CD4-positive, alpha-beta T cell (primary cell): ENCODE results near the gene PP2D1. TPM values are rescaled to one million over a fixed set of nuclear protein-coding genes. Genes with fewer than 3 reads are reported as not detected.

Experiments used
- ATAC-seq: fragments of 200-7000 bp; cut with Tn5 transposase; one replicate; pipeline ENCODE4 v1.10.0; 2022; ENCODE audit warnings: mild to moderate bottlenecking; ENCODE audit not compliant: poor library complexity
- CTCF ChIA-PET: fragments of 350-600 bp; sonication (Branson Sonifier 250); formaldehyde crosslinking; loops from one replicate; lab custom pipeline; 2021; ENCODE audit warnings: antibody characterized with exemption, inconsistent platforms; lab: Charles Lee
- POLR2A ChIA-PET: fragments of 350-600 bp; sonication (Branson Sonifier 250); formaldehyde crosslinking; loops from one replicate; lab custom pipeline; 2021; ENCODE audit warnings: antibody characterized with exemption, inconsistent platforms; lab: Charles Lee
- DNase-seq, 14 experiments: peaks; one replicate each; pipeline ENCODE4 v3.0.0-alpha.2; 2013 to 2020; ENCODE audit warnings: mixed read lengths in 2 of 14
- H3K27ac ChIP-seq, 2 donors: one replicate each; pipeline versions ENCODE4 v1.5.1 to v1.7.0; 2013; ENCODE audit warnings: low read length in 2 of 2, low read depth in 1 of 2, mild to moderate bottlenecking in 1 of 2
- H3K27me3 ChIP-seq, 2 experiments: 1 replicate in 1 of 2; 2 replicates in 1 of 2; pipeline versions ENCODE4 v1.6.1 to v1.7.0; 2013; ENCODE audit warnings: low read length in 2 of 2, control low read depth in 1 of 2, mild to moderate bottlenecking in 1 of 2, moderate library complexity in 1 of 2; ENCODE audit not compliant: insufficient read depth in 2 of 2, control insufficient read depth in 1 of 2
- H3K36me3 ChIP-seq: one replicate; pipeline ENCODE4 v1.6.1; 2013; ENCODE audit warnings: low read length, control low read depth; ENCODE audit not compliant: insufficient read depth
- H3K4me1 ChIP-seq: one replicate; pipeline ENCODE4 v1.6.1; 2013; ENCODE audit warnings: low read length, control low read depth; ENCODE audit not compliant: insufficient read depth
- H3K4me3 ChIP-seq: one replicate; pipeline ENCODE4 v1.5.1; 2013; ENCODE audit warnings: mild to moderate bottlenecking, low read length, moderate library complexity
- H3K9me3 ChIP-seq, 2 experiments: 1 replicate in 1 of 2; 2 replicates in 1 of 2; pipeline versions ENCODE4 v1.6.1 to v1.7.0; 2013; ENCODE audit warnings: low read length in 2 of 2, mild to moderate bottlenecking in 2 of 2, control low read depth in 1 of 2, moderate library complexity in 1 of 2; ENCODE audit not compliant: control insufficient read depth in 1 of 2, insufficient read depth in 1 of 2
- H3K27ac Mint-ChIP-seq: one replicate; pipeline ENCODE4 v1.8.0; 2020; ENCODE audit warnings: mixed read lengths
- H3K27me3 Mint-ChIP-seq: one replicate; pipeline ENCODE4 v1.8.0; 2021; ENCODE audit warnings: mixed read lengths
- H3K36me3 Mint-ChIP-seq: one replicate; pipeline ENCODE4 v1.8.0; 2021; ENCODE audit warnings: low read depth, mixed read lengths
- H3K4me1 Mint-ChIP-seq: one replicate; pipeline ENCODE4 v1.8.0; 2021; ENCODE audit warnings: low read depth, mixed read lengths
- H3K4me3 Mint-ChIP-seq: one replicate; pipeline ENCODE4 v1.8.0; 2020; ENCODE audit warnings: mild to moderate bottlenecking, mixed read lengths
- H3K9me3 Mint-ChIP-seq: one replicate; pipeline ENCODE4 v1.8.0; 2020; ENCODE audit warnings: mixed read lengths
- intact Hi-C, 2 experiments: fragments of 100-400 bp; cut with DNase I in 1 of 2; cut with micrococcal nuclease in 1 of 2; formaldehyde crosslinking; loops; one replicate each; pipeline versions ENCODE4 v1.15.1 to v1.9.0; 2023 to 2025; cut with DNase I, micrococcal nuclease
- total RNA-seq, 174 experiments: library from RNA in 2 of 174; stranded (reverse) in 2 of 174; gene quantifications; one replicate each; pipeline ENCODE4 v1.2.3 and lab custom pipeline; 2021 to 2026
- TF ChIP-seq, protein P1 (sequence below): fragments of 200-600 bp; IDR thresholded peaks from one replicate; pipeline ENCODE4 v1.8.0; 2022; ENCODE audit warnings: antibody characterized with exemption, mild to moderate bottlenecking

PP2D1 gene
- total RNA-seq, 2 experiments from 2014 or later: not detected

DNA sequence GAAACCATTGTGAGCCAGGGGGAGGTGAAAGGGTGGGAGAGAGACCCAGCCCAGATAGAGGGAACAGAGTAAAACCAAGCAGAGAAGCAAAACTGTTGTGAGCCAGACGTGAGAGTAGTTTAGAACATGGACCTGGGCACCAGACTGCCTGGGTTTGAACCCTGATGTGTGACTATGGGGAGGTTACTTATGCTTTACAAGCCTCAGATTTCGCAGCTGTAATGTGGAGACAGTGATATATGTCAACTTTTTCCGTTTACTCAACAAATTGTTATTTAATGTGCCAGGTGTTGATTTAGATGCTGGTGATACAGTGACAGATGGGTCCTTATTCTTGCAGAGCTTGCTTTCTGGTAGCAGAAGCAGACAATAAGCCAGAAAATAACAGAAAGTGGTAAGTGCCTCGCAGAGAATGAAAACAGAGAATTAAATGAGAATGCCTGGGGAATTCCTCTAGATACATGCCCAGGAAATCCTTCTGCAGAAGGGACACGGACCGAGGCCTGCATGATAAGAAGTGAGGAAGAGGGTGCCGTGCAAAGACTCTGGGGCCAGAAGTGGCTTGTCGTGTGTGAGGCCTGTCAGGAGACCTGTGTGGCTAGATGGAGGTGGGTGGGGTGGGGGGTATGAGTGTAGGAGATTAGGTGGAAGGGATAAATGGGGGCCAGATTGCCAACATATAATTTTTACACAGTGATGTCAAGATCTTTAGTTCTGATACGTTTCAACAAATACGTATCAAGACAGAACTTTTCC is 43.1 kb upstream of the PP2D1 start:
- no peaks in the 10 kb centered on the region for H3K27me3 Mint-ChIP-seq
- peak overlapping the region; percentile 15 to 19 for H3K27ac ChIP-seq
- DNase-seq: peak in 3 of 14 experiments; percentile 24 to 54 (median 48)
- ChIA-PET CTCF (interaction anchor here (1.5 to 1.9 kb wide), 3 partner anchors 9 to 15 kb away, joined by 3 to 7 read pairs (median 7); partner anchors contain the start of gene KAT2B), POLR2A (interaction anchor here (6.7 kb wide), 1 partner anchor 13 kb away, joined by 47 read pairs; the partner anchor contains the start of gene KAT2B)
- TF ChIP-seq, protein P1, sequence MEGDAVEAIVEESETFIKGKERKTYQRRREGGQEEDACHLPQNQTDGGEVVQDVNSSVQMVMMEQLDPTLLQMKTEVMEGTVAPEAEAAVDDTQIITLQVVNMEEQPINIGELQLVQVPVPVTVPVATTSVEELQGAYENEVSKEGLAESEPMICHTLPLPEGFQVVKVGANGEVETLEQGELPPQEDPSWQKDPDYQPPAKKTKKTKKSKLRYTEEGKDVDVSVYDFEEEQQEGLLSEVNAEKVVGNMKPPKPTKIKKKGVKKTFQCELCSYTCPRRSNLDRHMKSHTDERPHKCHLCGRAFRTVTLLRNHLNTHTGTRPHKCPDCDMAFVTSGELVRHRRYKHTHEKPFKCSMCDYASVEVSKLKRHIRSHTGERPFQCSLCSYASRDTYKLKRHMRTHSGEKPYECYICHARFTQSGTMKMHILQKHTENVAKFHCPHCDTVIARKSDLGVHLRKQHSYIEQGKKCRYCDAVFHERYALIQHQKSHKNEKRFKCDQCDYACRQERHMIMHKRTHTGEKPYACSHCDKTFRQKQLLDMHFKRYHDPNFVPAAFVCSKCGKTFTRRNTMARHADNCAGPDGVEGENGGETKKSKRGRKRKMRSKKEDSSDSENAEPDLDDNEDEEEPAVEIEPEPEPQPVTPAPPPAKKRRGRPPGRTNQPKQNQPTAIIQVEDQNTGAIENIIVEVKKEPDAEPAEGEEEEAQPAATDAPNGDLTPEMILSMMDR: no peak
- H3K4me3 ChIP-seq: peak overlapping the region; percentile 0
- peaks cover 5% of the 10 kb centered on the region for H3K36me3 Mint-ChIP-seq
- peaks cover 67% of the 10 kb centered on the region for H3K4me1 ChIP-seq
- peaks cover 5% of the 10 kb centered on the region for H3K36me3 ChIP-seq
- peaks cover 28% of the 10 kb centered on the region for H3K4me1 Mint-ChIP-seq
- no peaks in the 10 kb centered on the region for H3K9me3 ChIP-seq
- no peak overlapping the region for H3K4me3 Mint-ChIP-seq
- no peaks in the 10 kb centered on the region for H3K27me3 ChIP-seq
- H3K27ac Mint-ChIP-seq: no peak overlapping the region
- no peaks in the 10 kb centered on the region for H3K9me3 Mint-ChIP-seq
- no peak for ATAC-seq
- intact Hi-C loops: loop anchor here in 1 of 2 experiments (2.0 to 5.0 kb wide), 2 partner anchors 14 to 108 kb away; partner anchors contain the start of genes KAT2B and RAB5A

DNA sequence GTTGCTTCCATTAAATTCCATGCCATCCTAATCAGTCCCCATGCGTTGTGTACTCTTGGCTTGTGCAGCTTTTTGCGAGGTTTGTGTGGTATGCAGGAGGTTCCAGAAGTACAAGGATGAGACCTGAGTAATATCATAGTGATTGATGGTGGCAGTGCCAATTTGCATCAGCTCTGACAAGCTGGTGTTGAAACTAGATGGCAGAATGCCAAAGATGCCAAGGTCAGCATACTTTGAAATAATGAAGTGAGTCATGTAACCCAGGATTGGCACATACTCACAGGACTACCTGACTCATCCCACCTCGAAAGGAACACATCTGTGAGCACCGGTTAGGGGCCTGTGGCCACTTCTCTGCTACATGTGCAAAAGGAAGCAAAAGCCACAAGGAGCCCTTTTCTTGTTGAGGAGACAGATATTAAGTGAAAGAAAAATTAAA is 42.5 kb upstream of the PP2D1 start:
- ChIA-PET CTCF (interaction anchor here (1.5 to 1.9 kb wide), 3 partner anchors 10 to 15 kb away, joined by 3 to 7 read pairs (median 7); partner anchors contain the start of gene KAT2B), POLR2A (interaction anchor here (6.7 kb wide), 1 partner anchor 13 kb away, joined by 47 read pairs; the partner anchor contains the start of gene KAT2B)
- no peaks in the 10 kb centered on the region for H3K9me3 Mint-ChIP-seq

DNA sequence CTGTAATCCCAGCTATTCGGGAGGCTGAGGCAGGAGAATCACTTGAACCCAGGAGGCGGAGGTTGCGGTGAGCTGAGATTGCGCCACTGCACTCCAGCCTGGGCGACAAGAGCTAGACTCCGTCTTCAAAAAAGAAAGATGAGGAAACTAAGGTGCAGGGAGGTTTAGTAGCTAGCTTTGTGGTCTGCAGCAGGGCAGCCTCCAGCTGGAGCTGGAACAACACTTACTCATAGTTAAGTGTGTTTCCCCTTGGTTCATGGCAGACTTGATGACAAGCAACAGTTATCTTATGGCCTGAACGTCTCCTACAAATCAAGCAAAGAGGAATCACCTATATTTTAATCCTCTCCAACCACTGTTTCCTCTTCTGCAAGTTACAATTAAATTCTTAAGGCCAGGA is 40.8 kb upstream of the PP2D1 start:
- ChIA-PET POLR2A (interaction anchor here (0.9 to 6.7 kb wide), 2 partner anchors 11 to 14 kb away, joined by 6 to 47 read pairs; partner anchors contain the start of gene KAT2B), CTCF (interaction anchor here (1.0 kb wide), 1 partner anchor 9 kb away, joined by 3 read pairs; no protein-coding TSS in a partner anchor)
- Mint-ChIP-seq H3K4me3 (no peak overlapping the region), H3K27ac (no peak overlapping the region), H3K9me3 (no peaks in the 10 kb centered on the region), H3K36me3 (no peaks in the 10 kb centered on the region), H3K4me1 (peaks cover 42% of the 10 kb centered on the region), H3K27me3 (no peaks in the 10 kb centered on the region)
- Histone ChIP-seq H3K27ac (no peak overlapping the region), H3K27me3 (no peaks in the 10 kb centered on the region), H3K36me3 (no peaks in the 10 kb centered on the region), H3K9me3 (no peaks in the 10 kb centered on the region), H3K4me1 (peaks cover 77% of the 10 kb centered on the region), H3K4me3 (no peak overlapping the region)
- no peak for ATAC-seq
- TF ChIP-seq, protein P1: no peak
- DNase-seq: no peak
- intact Hi-C loops: no loop called here

More for the DNA sequence above, 42.5 kb upstream of the PP2D1 start:
- no peaks in the 10 kb centered on the region for H3K27me3 Mint-ChIP-seq
- H3K4me3 Mint-ChIP-seq: no peak overlapping the region
- Histone ChIP-seq H3K27ac (peak overlapping the region; percentile 15 to 19), H3K27me3 (no peaks in the 10 kb centered on the region), H3K9me3 (no peaks in the 10 kb centered on the region), H3K4me1 (peaks cover 68% of the 10 kb centered on the region), H3K4me3 (no peak overlapping the region), H3K36me3 (peaks cover 5% of the 10 kb centered on the region)
- H3K36me3 Mint-ChIP-seq: no peaks in the 10 kb centered on the region
- DNase-seq: peak in 13 of 14 experiments; percentile 27 to 86 (median 56)
- ATAC-seq: peak; percentile 87
- no peak overlapping the region for H3K27ac Mint-ChIP-seq
- intact Hi-C loops: loop anchor here in 1 of 2 experiments (2.0 kb wide), 1 partner anchor 14 kb away; the partner anchor contains the start of gene KAT2B
- TF ChIP-seq, protein P1: no peak
- H3K4me1 Mint-ChIP-seq: peaks cover 29% of the 10 kb centered on the region
